ENCODE measurements around the gene YES1. TPM values are rescaled to one million over a fixed set of nuclear protein-coding genes. Genes with fewer than 3 reads are reported as not detected.

YES1 gene
- total RNA-seq, 1 experiment from 2014 or later = 84.5 TPM

- H3K27ac ChIP-seq (ENCODE audit: low read depth, low read length) = no peak overlapping the region
- ChIA-PET CTCF (interaction anchor here (1.4 to 4.8 kb wide), 5 partner anchors 83 to 99 kb away, joined by 3 to 48 read pairs (median 7); no protein-coding TSS in a partner anchor), RAD21 (ENCODE audit: low non-redundant PET in 1 of 2, low total read pairs in 2 of 2, uncharacterized antibody in 2 of 2, unreplicated experiment in 2 of 2) (no interaction called here), POLR2A (no interaction called here)
- peaks cover 9 to 22% of the 10 kb centered on the region in 2 experiments; a peak in 2 of 4 replicates for H3K36me3 ChIP-seq (ENCODE audit: control insufficient read depth in 1 of 2, insufficient read depth in 2 of 2, low read length in 2 of 2)
- H3K9me2 ChIP-seq (ENCODE audit: insufficient read depth) = no peaks in the 10 kb centered on the region
- no peaks in the 10 kb centered on the region for H3K27me3 ChIP-seq (ENCODE audit: insufficient read depth, low read length)
- H3K4me2 ChIP-seq (ENCODE audit: low read length) = no peak overlapping the region
- intact Hi-C loops (cut with micrococcal nuclease) = loop anchor here (1.0 kb wide), 2 partner anchors 89 to 97 kb away; no protein-coding TSS in a partner anchor
- no peaks in the 10 kb centered on the region for H3K4me1 ChIP-seq (ENCODE audit: control insufficient read depth in 1 of 2, insufficient read depth in 2 of 2, low read length in 2 of 2)
- TF ChIP-seq ZBTB33 (IDR thresholded peaks at IDR 0.05; ENCODE audit: extremely low read depth, insufficient replicate concordance, low read length) (no peak), CTCF (IDR thresholded peaks at IDR 0.05 in 2 of 3, conservative IDR thresholded peaks at IDR 0.05 in 1 of 3; ENCODE audit: borderline replicate concordance in 1 of 3, insufficient read depth in 1 of 3, low read depth in 2 of 3, low read length in 2 of 3) (peak; percentile 58 to 80 (median 76); a peak in 5 of 6 replicates), YY1 (IDR thresholded peaks at IDR 0.05; ENCODE audit: extremely low read depth, insufficient replicate concordance, low read depth, low read length) (no peak), ZFX (IDR thresholded peaks at IDR 0.05) (no peak), REST (IDR thresholded peaks at IDR 0.05; ENCODE audit: low read depth) (no peak), RAD21 (IDR thresholded peaks at IDR 0.05; ENCODE audit: low read depth) (peak; percentile 82), FOSL1 (IDR thresholded peaks at IDR 0.05; ENCODE audit: low read depth) (no peak)
- no TSS peak for BruUV-seq (replicated peaks)
- ATAC-seq (peak; percentile 85), DNase-seq (ENCODE audit: low read depth, low spot score) (peak; percentile 34)
- H3K4me3 ChIP-seq (replicated peaks in 1 of 2; ENCODE audit: low read depth in 1 of 2, low read length in 2 of 2) = no peak overlapping the region
- H4K20me1 ChIP-seq (ENCODE audit: insufficient read depth) = no peaks in the 10 kb centered on the region
- no peak overlapping the region for H2AFZ ChIP-seq (ENCODE audit: low read depth, low read length, poor library complexity, severe bottlenecking)
- no peak overlapping the region for H3K9ac ChIP-seq (ENCODE audit: low read length)
- no peaks in the 10 kb centered on the region for H3K9me3 ChIP-seq (ENCODE audit: control insufficient read depth in 1 of 2, insufficient read depth in 1 of 2, low read depth in 1 of 2, low read length in 2 of 2)
- no peaks in the 10 kb centered on the region for H3K79me2 ChIP-seq (ENCODE audit: insufficient read depth, low read length)
These were observed 70.0 kb downstream of the YES1 start for GRCh38 chr18:741931-742512.
